MCF 10A (cell line): Measurements from ENCODE around the gene EIF4EBP2. TPM values are rescaled to one million over a fixed set of nuclear protein-coding genes. Genes with fewer than 3 reads are reported as not detected.

Experiments
- BruUV-seq: library from RNA; stranded (reverse); fragments of 400-500 nt; replicated peaks from 2 replicates; lab custom pipeline; 2021; lab: Mats Ljungman, UMichigan
- CTCF ChIA-PET: fragments of 300-600 bp; sonication (Branson Sonifier 250); formaldehyde crosslinking; extraction: SDS; loops from one replicate; lab custom pipeline; 2021; ENCODE audit warnings: antibody characterized with exemption, inconsistent platforms; lab: Yijun Ruan, JAX
- POLR2A ChIA-PET: fragments of 300-600, 350-650 bp; sonication (Branson Sonifier 250); formaldehyde crosslinking; extraction: SDS; loops from one replicate; lab custom pipeline; 2020; ENCODE audit warnings: antibody characterized with exemption, inconsistent platforms; lab: Yijun Ruan, JAX
- DNase-seq: peaks from one replicate; pipeline ENCODE4 v3.0.0-alpha.2; 2018; ENCODE audit not compliant: unreplicated experiment
- H3K27ac Mint-ChIP-seq: one replicate; pipeline ENCODE4 v1.8.0; 2022; ENCODE audit warnings: mild to moderate bottlenecking, low read depth, mixed read lengths; ENCODE audit not compliant: unreplicated experiment
- H3K27me3 Mint-ChIP-seq: one replicate; pipeline ENCODE4 v1.8.0; 2022; ENCODE audit warnings: mixed read lengths; ENCODE audit not compliant: insufficient read depth, unreplicated experiment
- H3K36me3 Mint-ChIP-seq: one replicate; pipeline ENCODE4 v1.8.0; 2022; ENCODE audit warnings: mild to moderate bottlenecking, moderate library complexity, mixed read lengths; ENCODE audit not compliant: insufficient read depth, unreplicated experiment
- H3K4me1 Mint-ChIP-seq: one replicate; pipeline ENCODE4 v1.8.0; 2022; ENCODE audit warnings: mixed read lengths; ENCODE audit not compliant: insufficient read depth, unreplicated experiment
- H3K4me3 Mint-ChIP-seq: one replicate; pipeline ENCODE4 v1.8.0; 2022; ENCODE audit warnings: mild to moderate bottlenecking, moderate library complexity, mixed read lengths; ENCODE audit not compliant: unreplicated experiment
- H3K9me3 Mint-ChIP-seq: one replicate; pipeline ENCODE4 v1.8.0; 2022; ENCODE audit warnings: mixed read lengths; ENCODE audit not compliant: unreplicated experiment
- intact Hi-C: fragments of 100-400 bp; cut with micrococcal nuclease; formaldehyde crosslinking; loops from 2 replicates; pipeline ENCODE4 v1.14.1; 2022
- total RNA-seq: library from RNA; stranded (reverse); gene quantifications from 2 replicates; pipeline ENCODE4 v1.2.3, GENCODE V29; 2022
- TF ChIP-seq, protein P1 (sequence below): fragments of 200-600 bp; IDR thresholded peaks from one replicate; pipeline ENCODE4 v1.8.0; 2022; ENCODE audit warnings: antibody characterized with exemption, mild to moderate bottlenecking; ENCODE audit not compliant: unreplicated experiment

EIF4EBP2 gene
- total RNA-seq, 1 experiment from 2014 or later, result 21.2 TPM

GRCh38 chr10:70442332-70442988 lies 38.5 kb downstream of the EIF4EBP2 start:
- no peak overlapping the region for H3K27ac Mint-ChIP-seq
- no peaks in the 10 kb centered on the region for H3K4me1 Mint-ChIP-seq
- H3K36me3 Mint-ChIP-seq, result no peaks in the 10 kb centered on the region
- no peak for DNase-seq
- intact Hi-C loops, result no loop called here
- H3K27me3 Mint-ChIP-seq, result peaks cover 13% of the 10 kb centered on the region
- TF ChIP-seq, protein P1, sequence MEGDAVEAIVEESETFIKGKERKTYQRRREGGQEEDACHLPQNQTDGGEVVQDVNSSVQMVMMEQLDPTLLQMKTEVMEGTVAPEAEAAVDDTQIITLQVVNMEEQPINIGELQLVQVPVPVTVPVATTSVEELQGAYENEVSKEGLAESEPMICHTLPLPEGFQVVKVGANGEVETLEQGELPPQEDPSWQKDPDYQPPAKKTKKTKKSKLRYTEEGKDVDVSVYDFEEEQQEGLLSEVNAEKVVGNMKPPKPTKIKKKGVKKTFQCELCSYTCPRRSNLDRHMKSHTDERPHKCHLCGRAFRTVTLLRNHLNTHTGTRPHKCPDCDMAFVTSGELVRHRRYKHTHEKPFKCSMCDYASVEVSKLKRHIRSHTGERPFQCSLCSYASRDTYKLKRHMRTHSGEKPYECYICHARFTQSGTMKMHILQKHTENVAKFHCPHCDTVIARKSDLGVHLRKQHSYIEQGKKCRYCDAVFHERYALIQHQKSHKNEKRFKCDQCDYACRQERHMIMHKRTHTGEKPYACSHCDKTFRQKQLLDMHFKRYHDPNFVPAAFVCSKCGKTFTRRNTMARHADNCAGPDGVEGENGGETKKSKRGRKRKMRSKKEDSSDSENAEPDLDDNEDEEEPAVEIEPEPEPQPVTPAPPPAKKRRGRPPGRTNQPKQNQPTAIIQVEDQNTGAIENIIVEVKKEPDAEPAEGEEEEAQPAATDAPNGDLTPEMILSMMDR, result no peak
- no peaks in the 10 kb centered on the region for H3K9me3 Mint-ChIP-seq
- H3K4me3 Mint-ChIP-seq, result no peak overlapping the region
- CTCF ChIA-PET, result interaction anchor here (0.6 kb wide), 1 partner anchor 12 kb away, joined by 3 read pairs; no protein-coding TSS in a partner anchor
- BruUV-seq, result no TSS peak
- POLR2A ChIA-PET, result interaction anchor here (0.7 to 0.9 kb wide), 2 partner anchors 13 to 482 kb away, joined by 3 to 4 read pairs; no protein-coding TSS in a partner anchor

DNA sequence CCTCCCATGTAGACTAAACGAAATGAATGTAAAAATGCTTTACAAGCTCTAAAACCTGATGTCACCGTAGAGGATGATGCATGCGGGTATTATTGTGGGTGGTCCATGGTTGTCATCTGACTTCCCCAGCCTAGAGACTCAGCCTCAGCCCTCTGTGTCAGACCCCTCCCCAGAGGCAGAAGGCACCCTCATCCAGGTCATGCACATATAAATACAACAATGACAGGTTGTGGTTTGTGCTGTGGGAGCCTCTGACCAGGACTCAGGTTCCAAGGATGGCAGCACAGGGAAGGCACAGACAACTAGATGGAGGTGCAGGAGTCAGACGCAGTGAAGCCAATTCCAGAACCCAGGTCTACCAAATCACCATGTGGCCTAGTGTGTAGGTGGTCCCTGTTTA lies 40.8 kb downstream of the EIF4EBP2 start:
- Mint-ChIP-seq H3K4me3 (no peak overlapping the region), H3K36me3 (no peaks in the 10 kb centered on the region), H3K27me3 (peaks cover 13% of the 10 kb centered on the region), H3K9me3 (no peaks in the 10 kb centered on the region), H3K27ac (no peak overlapping the region), H3K4me1 (no peaks in the 10 kb centered on the region)
- BruUV-seq, result no TSS peak
- intact Hi-C loops, result no loop called here
- TF ChIP-seq, protein P1, result no peak
- DNase-seq, result no peak
- CTCF ChIA-PET, result interaction anchor here (1.5 to 1.7 kb wide), 2 partner anchors 10 to 56 kb away, joined by 3 read pairs; no protein-coding TSS in a partner anchor
- POLR2A ChIA-PET, result no interaction called here

DNA sequence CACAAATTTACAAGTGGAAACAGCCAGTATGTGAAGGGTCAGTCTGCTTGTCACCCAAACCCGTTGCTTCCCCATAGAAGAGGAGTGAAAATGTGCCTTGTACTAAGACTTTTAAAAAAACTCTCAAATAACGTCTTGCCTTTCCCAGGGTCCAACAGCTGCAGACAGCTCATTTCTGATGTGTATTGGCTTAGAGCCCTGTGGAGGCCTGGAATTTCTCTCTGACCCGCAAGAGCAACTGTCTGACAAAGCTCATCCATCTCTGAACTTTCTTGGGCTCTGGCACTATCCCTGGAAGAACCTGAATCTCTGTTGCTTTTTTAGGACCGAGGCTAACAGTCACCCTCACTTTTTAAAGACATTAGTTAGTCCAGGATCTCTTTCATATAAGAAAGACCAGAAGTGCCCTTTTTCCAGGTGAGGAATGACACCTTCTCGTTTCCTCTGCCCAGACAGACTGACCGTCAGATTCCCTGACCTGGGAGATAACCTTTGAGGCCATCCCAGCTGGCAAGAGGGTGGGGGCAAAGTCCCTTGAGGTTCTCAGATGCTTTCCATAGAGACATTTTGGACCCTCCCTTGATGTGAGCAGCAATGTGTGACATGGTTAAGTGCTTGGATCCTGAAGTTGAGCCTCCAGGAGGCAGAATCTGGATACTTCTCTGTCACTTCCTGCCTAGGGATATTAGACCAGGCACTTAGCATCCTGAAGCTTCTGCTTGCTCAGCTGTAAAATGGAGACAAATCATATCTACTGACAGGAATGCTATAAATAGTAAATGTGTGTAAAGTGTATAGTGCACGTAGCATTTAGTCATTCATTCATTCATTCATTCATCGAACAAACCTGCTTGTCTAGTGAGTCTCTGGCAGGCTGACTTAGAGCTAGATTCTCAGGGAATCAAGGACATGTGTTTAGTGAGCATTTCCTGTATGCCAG lies 42.0 kb downstream of the EIF4EBP2 start:
- TF ChIP-seq, protein P1, result no peak
- POLR2A ChIA-PET, result interaction anchor here (0.6 to 0.7 kb wide), 3 partner anchors 11 to 225 kb away, joined by 3 read pairs; no protein-coding TSS in a partner anchor
- BruUV-seq, result no TSS peak

More for the DNA sequence above, 42.0 kb downstream of the EIF4EBP2 start:
- no peaks in the 10 kb centered on the region for H3K4me1 Mint-ChIP-seq
- no peaks in the 10 kb centered on the region for H3K36me3 Mint-ChIP-seq
- intact Hi-C loops, result no loop called here
- H3K27me3 Mint-ChIP-seq, result peaks cover 5% of the 10 kb centered on the region
- H3K9me3 Mint-ChIP-seq, result no peaks in the 10 kb centered on the region
- no peak overlapping the region for H3K4me3 Mint-ChIP-seq
- no peak overlapping the region for H3K27ac Mint-ChIP-seq
- CTCF ChIA-PET, result interaction anchor here (0.6 to 1.8 kb wide), 4 partner anchors 16 to 57 kb away, joined by 3 to 7 read pairs (median 4); no protein-coding TSS in a partner anchor
- DNase-seq, result no peak
